Mesenchymal stem cell (in vitro differentiated cells and primary cell): ENCODE measurements around the gene FBXO33.

Source experiments
- DNase-seq: peaks from one replicate; pipeline ENCODE4 v3.0.0-alpha.2; 2013
- H2AFZ ChIP-seq: one replicate; pipeline ENCODE4 v1.6.1; 2013; ENCODE audit warnings: low read depth, mild to moderate bottlenecking, control low read depth, inconsistent platforms, low read length, moderate library complexity
- H2AK5ac ChIP-seq: 2 replicates; pipeline ENCODE4 v1.6.1; 2013; ENCODE audit warnings: low read length, moderate library complexity, mild to moderate bottlenecking, inconsistent platforms; ENCODE audit not compliant: severe bottlenecking
- H2BK120ac ChIP-seq: one replicate; pipeline ENCODE4 v1.6.1; 2013; ENCODE audit warnings: low read depth, mild to moderate bottlenecking, inconsistent platforms, low read length, moderate library complexity
- H2BK12ac ChIP-seq, 2 experiments: one replicate each; pipeline ENCODE4 v1.6.1; 2013; ENCODE audit warnings: inconsistent platforms in 2 of 2, low read length in 2 of 2, mild to moderate bottlenecking in 2 of 2, moderate library complexity in 2 of 2, control low read depth in 1 of 2
- H2BK15ac ChIP-seq: one replicate; pipeline ENCODE4 v1.6.1; 2013; ENCODE audit warnings: mild to moderate bottlenecking, low read depth, inconsistent platforms; ENCODE audit not compliant: poor library complexity, severe bottlenecking
- H2BK5ac ChIP-seq: 2 replicates; pipeline ENCODE4 v1.6.1; 2013; ENCODE audit warnings: low read depth, mild to moderate bottlenecking, low read length, control low read depth, inconsistent platforms; ENCODE audit not compliant: poor library complexity, severe bottlenecking
- H3K14ac ChIP-seq, 2 experiments: one replicate each; pipeline ENCODE4 v1.6.1; 2013; ENCODE audit warnings: inconsistent platforms in 2 of 2, low read length in 2 of 2, control low read depth in 1 of 2, mild to moderate bottlenecking in 1 of 2, moderate library complexity in 1 of 2
- H3K18ac ChIP-seq, 2 experiments: one replicate each; pipeline ENCODE4 v1.6.1; 2013; ENCODE audit warnings: inconsistent platforms in 2 of 2, low read length in 2 of 2, control low read depth in 1 of 2, low read depth in 1 of 2, mild to moderate bottlenecking in 1 of 2
- H3K23ac ChIP-seq, 2 experiments: one replicate each; pipeline ENCODE4 v1.6.1; 2013; ENCODE audit warnings: inconsistent platforms in 2 of 2, low read length in 2 of 2, mild to moderate bottlenecking in 2 of 2, moderate library complexity in 2 of 2, control low read depth in 1 of 2
- H3K27ac ChIP-seq: 2 replicates; pipeline ENCODE4 v1.5.1; 2013; ENCODE audit warnings: mild to moderate bottlenecking, moderate library complexity, low read length, control low read depth, inconsistent platforms; ENCODE audit not compliant: poor library complexity, severe bottlenecking
- H3K27me3 ChIP-seq, 2 experiments: 2 replicates each; pipeline versions ENCODE4 v1.6.1 to v1.7.0; 2013; ENCODE audit warnings: low read length in 2 of 2, mild to moderate bottlenecking in 2 of 2, moderate library complexity in 2 of 2, control low read depth in 1 of 2, inconsistent platforms in 1 of 2; ENCODE audit not compliant: control insufficient read depth in 1 of 2, insufficient read depth in 1 of 2
- H3K36me3 ChIP-seq, 2 experiments: 2 replicates each; pipeline versions ENCODE4 v1.6.1 to v1.7.0; 2013; ENCODE audit warnings: low read length in 2 of 2, control low read depth in 1 of 2, inconsistent platforms in 1 of 2, low read depth in 1 of 2, mild to moderate bottlenecking in 1 of 2; ENCODE audit not compliant: insufficient read depth in 2 of 2, control insufficient read depth in 1 of 2
- H3K4ac ChIP-seq, 2 experiments: one replicate each; pipeline ENCODE4 v1.6.1; 2013; ENCODE audit warnings: inconsistent platforms in 2 of 2, low read length in 2 of 2, mild to moderate bottlenecking in 2 of 2, moderate library complexity in 2 of 2, control low read depth in 1 of 2, low read depth in 1 of 2
- H3K4me1 ChIP-seq: 2 replicates; pipeline ENCODE4 v1.6.1; 2013; ENCODE audit warnings: low read depth, low read length, control low read depth; ENCODE audit not compliant: control insufficient read depth, insufficient read depth
- H3K4me2 ChIP-seq: 2 replicates; pipeline ENCODE4 v1.6.1; 2013; ENCODE audit warnings: low read length, mild to moderate bottlenecking, inconsistent platforms; ENCODE audit not compliant: poor library complexity, severe bottlenecking
- H3K4me3 ChIP-seq, 2 experiments: 2 replicates each; pipeline versions ENCODE4 v1.5.1 to v1.7.0; 2013; ENCODE audit warnings: low read length in 2 of 2, mild to moderate bottlenecking in 2 of 2, control low read depth in 1 of 2, low read depth in 1 of 2; ENCODE audit not compliant: insufficient read depth in 1 of 2
- H3K79me1 ChIP-seq: replicated peaks from 2 replicates; pipeline ENCODE4 v1.6.1; 2013; ENCODE audit warnings: mild to moderate bottlenecking, control low read depth, low read length, inconsistent platforms; ENCODE audit not compliant: poor library complexity, severe bottlenecking
- H3K9ac ChIP-seq: 2 replicates; pipeline ENCODE4 v1.7.0; 2013; ENCODE audit warnings: mild to moderate bottlenecking, low read length, moderate library complexity
- H3K9me3 ChIP-seq: 2 replicates; pipeline ENCODE4 v1.7.0; 2013; ENCODE audit warnings: mild to moderate bottlenecking, low read length; ENCODE audit not compliant: control insufficient read depth
- H4K8ac ChIP-seq: one replicate; pipeline ENCODE4 v1.6.1; 2013; ENCODE audit warnings: inconsistent platforms, mild to moderate bottlenecking, low read length, moderate library complexity
- H4K91ac ChIP-seq: one replicate; pipeline ENCODE4 v1.6.1; 2013; ENCODE audit warnings: mild to moderate bottlenecking, low read length, inconsistent platforms
- WGBS: methylation state at CpG from one replicate; pipeline ENCODE4 v1.1.7; 2013; ENCODE audit warnings: mixed read lengths; 5-methylcytosine and 5-hydroxymethylcytosine counted together

The FBXO33 gene

GRCh38 chr14:39416072-39416471, 16.2 kb downstream of the FBXO33 start:
- no peak overlapping the region for H3K27ac ChIP-seq
- H3K18ac ChIP-seq = no peak overlapping the region
- H3K23ac ChIP-seq = no peak overlapping the region
- H2AK5ac ChIP-seq = no peak overlapping the region
- H3K79me1 ChIP-seq = peaks cover 19% of the 10 kb centered on the region
- no peak overlapping the region for H3K9ac ChIP-seq
- DNase-seq = no peak
- H2BK12ac ChIP-seq = no peak overlapping the region
- H2BK15ac ChIP-seq = no peak overlapping the region
- no peak overlapping the region for H3K4ac ChIP-seq
- H3K4me2 ChIP-seq = no peak overlapping the region
- no peaks in the 10 kb centered on the region for H3K27me3 ChIP-seq
- no peak overlapping the region for H2BK5ac ChIP-seq
- H3K14ac ChIP-seq = no peak overlapping the region
- H4K91ac ChIP-seq = no peak overlapping the region
- no peaks in the 10 kb centered on the region for H3K4me1 ChIP-seq
- no peak overlapping the region for H2AFZ ChIP-seq
- WGBS = no CpG with 5 or more reads among the region's 1 CpG
- H2BK120ac ChIP-seq = no peak overlapping the region
- H3K36me3 ChIP-seq = peaks cover 0 to 11% of the 10 kb centered on the region in 2 experiments
- H3K4me3 ChIP-seq = peak overlapping the region in 1 of 2 experiments; percentile 14
- H3K9me3 ChIP-seq = peaks cover 38% of the 10 kb centered on the region
- H4K8ac ChIP-seq = no peak overlapping the region

GRCh38 chr14:39406560-39406959, 25.7 kb downstream of the FBXO33 start:
- no peak overlapping the region for H2BK5ac ChIP-seq
- H3K18ac ChIP-seq = no peak overlapping the region
- H3K4ac ChIP-seq = no peak overlapping the region
- H2BK12ac ChIP-seq = no peak overlapping the region
- H3K79me1 ChIP-seq = peaks cover 15% of the 10 kb centered on the region
- H2BK120ac ChIP-seq = no peak overlapping the region
- H3K14ac ChIP-seq = no peak overlapping the region
- H3K4me1 ChIP-seq = no peaks in the 10 kb centered on the region
- no peak overlapping the region for H4K91ac ChIP-seq
- H3K27me3 ChIP-seq = no peaks in the 10 kb centered on the region
- no peak overlapping the region for H2BK15ac ChIP-seq
- H3K9me3 ChIP-seq = no peaks in the 10 kb centered on the region
- WGBS = 92% methylated on average over 2 of the region's 3 CpGs
- H3K27ac ChIP-seq = no peak overlapping the region
- peaks cover 0 to 2% of the 10 kb centered on the region in 2 experiments for H3K36me3 ChIP-seq
- no peak overlapping the region for H3K4me2 ChIP-seq
- DNase-seq = no peak
- H3K4me3 ChIP-seq = no peak overlapping the region
- H2AK5ac ChIP-seq = no peak overlapping the region
- no peak overlapping the region for H2AFZ ChIP-seq
- no peak overlapping the region for H4K8ac ChIP-seq
- H3K9ac ChIP-seq = peak overlapping the region; percentile 6
- no peak overlapping the region for H3K23ac ChIP-seq

- Histone ChIP-seq H3K18ac (no peak overlapping the region), H3K4me2 (no peak overlapping the region), H3K9ac (no peak overlapping the region), H2BK15ac (no peak overlapping the region), H3K14ac (no peak overlapping the region), H3K27me3 (no peaks in the 10 kb centered on the region), H3K9me3 (no peaks in the 10 kb centered on the region), H3K4ac (no peak overlapping the region), H2AFZ (no peak overlapping the region), H2BK120ac (no peak overlapping the region), H2BK12ac (no peak overlapping the region), H3K27ac (no peak overlapping the region), H2AK5ac (no peak overlapping the region), H2BK5ac (no peak overlapping the region), H4K91ac (no peak overlapping the region), H4K8ac (no peak overlapping the region), H3K36me3 (peaks cover 6 to 71% of the 10 kb centered on the region in 2 experiments), H3K23ac (no peak overlapping the region), H3K79me1 (peaks cover 8% of the 10 kb centered on the region), H3K4me1 (no peaks in the 10 kb centered on the region), H3K4me3 (no peak overlapping the region)
- WGBS = 98% methylated on average over 5 of the region's 6 CpGs
- no peak for DNase-seq
Measured at GRCh38 chr14:39398382-39398781, 33.9 kb downstream of the FBXO33 start.

- H3K9ac ChIP-seq = no peak overlapping the region
- H3K23ac ChIP-seq = no peak overlapping the region
- H3K79me1 ChIP-seq = peaks cover 4% of the 10 kb centered on the region
- H2BK5ac ChIP-seq = no peak overlapping the region
- peaks cover 6 to 71% of the 10 kb centered on the region in 2 experiments for H3K36me3 ChIP-seq
- H3K14ac ChIP-seq = no peak overlapping the region
- H2BK15ac ChIP-seq = no peak overlapping the region
- H4K8ac ChIP-seq = no peak overlapping the region
- no peak overlapping the region for H3K4me3 ChIP-seq
- H3K4ac ChIP-seq = no peak overlapping the region
- no peaks in the 10 kb centered on the region for H3K27me3 ChIP-seq
- H2BK12ac ChIP-seq = no peak overlapping the region
- H4K91ac ChIP-seq = no peak overlapping the region
- H2BK120ac ChIP-seq = no peak overlapping the region
- DNase-seq = peak; percentile 15
- no peak overlapping the region for H3K27ac ChIP-seq
- no peak overlapping the region for H2AK5ac ChIP-seq
- H3K9me3 ChIP-seq = no peaks in the 10 kb centered on the region
- H3K4me2 ChIP-seq = no peak overlapping the region
- H3K4me1 ChIP-seq = no peaks in the 10 kb centered on the region
- H2AFZ ChIP-seq = no peak overlapping the region
- H3K18ac ChIP-seq = no peak overlapping the region
Measured at GRCh38 chr14:39396448-39396847, 35.8 kb downstream of the FBXO33 start.
